ENCODE data around the gene SAMD3. TPM values are rescaled to one million over a fixed set of nuclear protein-coding genes. Genes with fewer than 3 reads are reported as not detected.
"Not testable (repeated sequence)": the region's sequence is repeated elsewhere in the genome, so short reads cannot be mapped to it uniquely, and the experiment has no call there.

The SAMD3 gene
- total and polyA plus RNA-seq, 2 experiments from 2014 or later: 0.32 to 0.73 TPM

DNA sequence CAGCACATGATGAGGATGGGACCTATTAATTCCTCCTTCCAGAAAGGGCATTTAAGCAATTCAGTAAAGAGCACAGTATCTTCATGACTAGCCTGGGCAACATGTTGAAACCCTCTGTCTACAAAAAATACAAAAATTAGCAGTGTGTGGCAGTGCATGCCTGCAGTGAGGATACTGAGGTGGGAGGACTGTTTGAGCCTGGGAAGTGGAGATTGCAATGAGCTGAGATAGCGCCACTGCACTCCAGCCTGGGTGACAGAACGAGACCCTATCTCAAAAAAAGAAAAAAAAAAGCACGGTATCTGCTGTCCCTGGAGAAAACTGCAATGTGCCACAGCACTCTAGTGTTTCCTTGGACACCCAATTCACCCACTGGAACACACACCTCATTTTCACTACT is 18.4 kb downstream of the SAMD3 start:
- Histone ChIP-seq H2AFZ (no peak overlapping the region), H3K4me2 (ENCODE audit: unreplicated experiment) (no peak overlapping the region), H3F3A (ENCODE audit: insufficient read depth) (no peaks in the 10 kb centered on the region), H3K36me3 (ENCODE audit: low read depth) (no peaks in the 10 kb centered on the region), H3K27ac (no peak overlapping the region), H3K79me2 (ENCODE audit: insufficient read depth) (no peaks in the 10 kb centered on the region), H3K27me3 (replicated peaks; ENCODE audit: insufficient read depth) (no peaks in the 10 kb centered on the region), H3K9me2 (ENCODE audit: insufficient read depth) (no peaks in the 10 kb centered on the region), H3K9me3 (ENCODE audit: low read depth) (no peaks in the 10 kb centered on the region), H3K9ac (no peak overlapping the region), H3K4me3 (no peak overlapping the region), H3K4me1 (ENCODE audit: insufficient read depth) (no peaks in the 10 kb centered on the region), H4K20me1 (ENCODE audit: insufficient read depth) (no peaks in the 10 kb centered on the region)
- in situ Hi-C loops (cut with MboI): no loop called here
- TF ChIP-seq EZH2 (IDR thresholded peaks at IDR 0.05; ENCODE audit: insufficient read depth, poor library complexity, severe bottlenecking) (no peak), EZH2phosphoT487 (IDR thresholded peaks at IDR 0.05; ENCODE audit: insufficient read depth, low read depth) (no peak)
- WGBS, 2 experiments (ENCODE audit: low coverage in 1 of 2, low lambda C conversion rate in 2 of 2, missing lambda C conversion rate in 2 of 2): 65 to 66% methylated on average over 3 of the region's 3 CpGs
- no peak for DNase-seq

DNA sequence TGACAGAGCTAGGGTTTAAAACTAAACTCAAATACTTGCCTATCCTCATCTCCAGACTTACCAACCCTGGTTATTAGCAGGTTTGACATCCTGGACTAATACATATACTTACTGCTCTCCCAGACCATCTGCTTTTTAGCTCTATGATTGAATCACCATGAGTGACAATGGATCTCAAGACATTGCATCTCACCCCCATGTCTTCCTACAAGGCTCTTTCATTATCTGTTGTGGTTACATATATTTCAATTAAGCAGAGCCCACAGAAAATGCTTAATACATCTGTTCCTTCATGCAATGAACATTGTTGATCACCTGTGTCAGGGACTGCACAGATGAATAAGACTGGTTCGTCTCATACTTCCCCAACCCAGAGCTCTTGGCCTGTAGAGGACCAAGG is 19.4 kb downstream of the SAMD3 start:
- no peaks in the 10 kb centered on the region for H3K9me3 ChIP-seq (ENCODE audit: low read depth)
- no peak for DNase-seq
- no peaks in the 10 kb centered on the region for H3F3A ChIP-seq (ENCODE audit: insufficient read depth)
- H3K4me2 ChIP-seq (ENCODE audit: unreplicated experiment): no peak overlapping the region
- H2AFZ ChIP-seq: no peak overlapping the region
- H3K79me2 ChIP-seq (ENCODE audit: insufficient read depth): no peaks in the 10 kb centered on the region
- H3K4me1 ChIP-seq (ENCODE audit: insufficient read depth): no peaks in the 10 kb centered on the region
- H3K9me2 ChIP-seq (ENCODE audit: insufficient read depth): no peaks in the 10 kb centered on the region
- no peak overlapping the region for H3K9ac ChIP-seq
- H3K27me3 ChIP-seq (replicated peaks; ENCODE audit: insufficient read depth): no peaks in the 10 kb centered on the region
- 84 to 94% methylated on average over 1 of the region's 1 CpG for WGBS, 2 experiments (ENCODE audit: low coverage in 1 of 2, low lambda C conversion rate in 2 of 2, missing lambda C conversion rate in 2 of 2)
- in situ Hi-C loops (cut with MboI): no loop called here
- H3K27ac ChIP-seq: no peak overlapping the region
- no peaks in the 10 kb centered on the region for H4K20me1 ChIP-seq (ENCODE audit: insufficient read depth)
- TF ChIP-seq EZH2phosphoT487 (IDR thresholded peaks at IDR 0.05; ENCODE audit: insufficient read depth, low read depth): no peak
- TF ChIP-seq EZH2 (IDR thresholded peaks at IDR 0.05; ENCODE audit: insufficient read depth, poor library complexity, severe bottlenecking): no peak
- no peaks in the 10 kb centered on the region for H3K36me3 ChIP-seq (ENCODE audit: low read depth)
- no peak overlapping the region for H3K4me3 ChIP-seq

DNA sequence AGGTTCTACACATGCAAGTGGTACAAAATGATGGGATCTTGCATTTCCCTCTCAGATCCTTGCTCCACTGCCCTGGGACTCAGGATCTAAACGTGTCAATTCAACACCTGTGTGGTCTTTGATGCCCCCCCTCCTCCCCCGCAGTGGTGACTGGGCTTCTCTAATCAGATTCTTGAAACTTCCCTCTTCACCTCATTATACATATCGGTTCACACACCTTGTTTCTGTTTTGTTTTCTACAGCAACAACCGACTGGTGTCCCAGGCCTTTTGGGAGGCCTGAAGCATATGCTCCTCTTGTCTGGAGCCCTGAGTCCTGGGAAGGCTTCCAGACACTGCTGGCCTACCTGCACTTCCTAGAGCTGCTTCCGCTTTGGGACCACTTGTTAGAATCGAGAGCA is 20.0 kb downstream of the SAMD3 start:
- H4K20me1 ChIP-seq (ENCODE audit: insufficient read depth): no peaks in the 10 kb centered on the region
- H3K4me2 ChIP-seq (ENCODE audit: unreplicated experiment): no peak overlapping the region
- H2AFZ ChIP-seq: no peak overlapping the region
- H3F3A ChIP-seq (ENCODE audit: insufficient read depth): no peaks in the 10 kb centered on the region
- H3K4me3 ChIP-seq: no peak overlapping the region
- WGBS, 2 experiments (ENCODE audit: low coverage in 1 of 2, low lambda C conversion rate in 2 of 2, missing lambda C conversion rate in 2 of 2): 56% methylated on average over 6 of the region's 6 CpGs
- H3K9me3 ChIP-seq (ENCODE audit: low read depth): no peaks in the 10 kb centered on the region
- no peak overlapping the region for H3K9ac ChIP-seq
- no peaks in the 10 kb centered on the region for H3K9me2 ChIP-seq (ENCODE audit: insufficient read depth)
- in situ Hi-C loops (cut with MboI): no loop called here
- no peaks in the 10 kb centered on the region for H3K36me3 ChIP-seq (ENCODE audit: low read depth)
- H3K4me1 ChIP-seq (ENCODE audit: insufficient read depth): no peaks in the 10 kb centered on the region
- DNase-seq: no peak
- TF ChIP-seq EZH2phosphoT487 (IDR thresholded peaks at IDR 0.05; ENCODE audit: insufficient read depth, low read depth): no peak
- no peak for TF ChIP-seq EZH2 (IDR thresholded peaks at IDR 0.05; ENCODE audit: insufficient read depth, poor library complexity, severe bottlenecking)
- no peaks in the 10 kb centered on the region for H3K79me2 ChIP-seq (ENCODE audit: insufficient read depth)
- no peaks in the 10 kb centered on the region for H3K27me3 ChIP-seq (replicated peaks; ENCODE audit: insufficient read depth)
- no peak overlapping the region for H3K27ac ChIP-seq

DNA sequence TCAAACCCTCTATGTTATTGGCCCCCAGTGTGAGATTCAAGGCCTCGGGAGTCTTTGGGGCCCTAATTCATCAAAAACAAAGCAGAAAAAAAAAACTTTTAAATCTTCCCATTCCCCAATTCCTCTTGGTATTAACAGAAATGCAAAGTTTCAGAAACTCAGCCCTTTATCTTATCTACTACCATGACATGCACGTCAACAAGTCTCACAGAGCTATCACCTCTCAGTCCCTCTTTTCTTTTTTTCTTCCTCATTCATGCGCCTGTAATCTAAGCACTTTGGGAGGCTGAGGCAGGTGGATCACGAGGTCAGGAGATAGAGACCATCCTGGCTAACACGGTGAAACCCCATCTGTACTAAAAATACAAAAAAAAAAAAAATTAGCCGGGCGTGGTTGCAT is 22.7 kb downstream of the SAMD3 start:
- Histone ChIP-seq H2AFZ (no peak overlapping the region), H3F3A (ENCODE audit: insufficient read depth) (no peaks in the 10 kb centered on the region), H3K4me3 (no peak overlapping the region), H3K79me2 (ENCODE audit: insufficient read depth) (no peaks in the 10 kb centered on the region), H3K27me3 (replicated peaks; ENCODE audit: insufficient read depth) (no peaks in the 10 kb centered on the region), H3K9me2 (ENCODE audit: insufficient read depth) (no peaks in the 10 kb centered on the region), H3K9ac (no peak overlapping the region), H3K9me3 (ENCODE audit: low read depth) (no peaks in the 10 kb centered on the region), H3K27ac (no peak overlapping the region), H3K4me2 (ENCODE audit: unreplicated experiment) (no peak overlapping the region), H3K4me1 (ENCODE audit: insufficient read depth) (no peaks in the 10 kb centered on the region), H3K36me3 (ENCODE audit: low read depth) (no peaks in the 10 kb centered on the region), H4K20me1 (ENCODE audit: insufficient read depth) (no peaks in the 10 kb centered on the region)
- in situ Hi-C loops (cut with MboI): no loop called here
- no peak for DNase-seq
- 79 to 81% methylated on average over 7 of the region's 7 CpGs for WGBS, 2 experiments (ENCODE audit: low coverage in 1 of 2, low lambda C conversion rate in 2 of 2, missing lambda C conversion rate in 2 of 2)
- TF ChIP-seq EZH2phosphoT487 (IDR thresholded peaks at IDR 0.05; ENCODE audit: insufficient read depth, low read depth) (no peak), EZH2 (IDR thresholded peaks at IDR 0.05; ENCODE audit: insufficient read depth, poor library complexity, severe bottlenecking) (no peak)

DNA sequence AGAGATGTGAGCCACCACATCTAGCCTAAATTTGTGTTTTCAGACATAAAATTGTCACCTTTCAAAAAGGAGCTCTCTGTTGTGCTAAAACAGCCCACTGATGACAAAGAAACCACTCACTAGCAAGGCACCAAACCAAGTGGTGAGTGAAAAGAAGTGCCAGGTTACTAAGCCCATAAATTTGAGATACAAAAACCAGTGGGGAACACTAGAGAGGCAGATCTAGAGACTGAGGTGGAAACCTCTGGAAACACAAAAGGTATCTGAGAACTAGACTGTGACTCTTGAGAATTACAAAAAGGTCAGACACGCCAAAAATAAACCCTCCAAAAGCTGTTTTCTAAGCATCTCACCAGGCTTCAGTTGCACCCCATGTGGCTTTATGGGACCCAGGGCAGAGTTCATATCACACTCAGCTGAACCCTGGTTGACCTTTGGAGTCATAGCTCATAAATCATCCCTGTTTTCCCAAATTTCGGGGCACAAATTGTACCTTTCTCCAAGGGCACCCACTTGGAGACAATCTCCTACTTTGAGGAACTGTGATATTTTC is 24.2 kb downstream of the SAMD3 start:
- no peaks in the 10 kb centered on the region for H3K9me3 ChIP-seq (ENCODE audit: low read depth)

DNA sequence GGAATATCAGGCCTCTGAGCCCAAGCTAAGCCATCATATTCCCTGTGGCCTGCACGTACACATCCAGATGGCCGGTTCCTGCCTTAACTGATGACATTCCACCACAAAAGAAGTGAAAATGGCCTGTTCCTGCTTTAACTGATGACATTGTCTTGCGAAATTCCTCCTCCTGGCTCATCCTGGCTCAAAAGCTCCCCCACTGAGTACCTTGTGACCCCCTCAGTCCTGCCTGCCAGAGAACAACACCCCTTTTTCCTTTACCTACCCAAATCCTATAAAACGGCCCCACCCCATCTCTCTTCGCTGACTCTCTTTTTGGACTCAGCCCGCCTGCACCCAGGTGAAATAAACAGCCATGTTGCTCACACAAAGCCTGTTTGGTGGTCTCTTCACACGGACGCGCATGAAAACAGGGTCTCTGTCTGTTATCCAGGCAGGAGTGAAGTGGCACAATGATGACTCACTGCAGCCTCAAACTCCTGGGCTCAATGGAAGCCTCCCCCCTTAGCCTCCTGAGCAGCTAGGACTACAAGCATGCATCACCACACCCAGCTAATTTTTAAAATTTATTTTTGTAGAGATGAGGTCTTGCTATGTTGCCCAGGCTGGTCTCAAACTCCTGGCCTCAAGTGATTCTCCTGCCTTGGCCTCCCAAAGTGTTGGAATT is 24.8 kb downstream of the SAMD3 start:
- not testable (repeated sequence) for H3F3A ChIP-seq (ENCODE audit: insufficient read depth)

More for the DNA sequence above, 24.2 kb downstream of the SAMD3 start:
- Histone ChIP-seq H4K20me1 (ENCODE audit: insufficient read depth) (no peaks in the 10 kb centered on the region), H3K27me3 (replicated peaks; ENCODE audit: insufficient read depth) (no peaks in the 10 kb centered on the region), H3K36me3 (ENCODE audit: low read depth) (no peaks in the 10 kb centered on the region), H3K4me2 (ENCODE audit: unreplicated experiment) (no peak overlapping the region), H3K9me2 (ENCODE audit: insufficient read depth) (no peaks in the 10 kb centered on the region), H3K9ac (no peak overlapping the region), H3K4me1 (ENCODE audit: insufficient read depth) (no peaks in the 10 kb centered on the region), H3F3A (ENCODE audit: insufficient read depth) (no peaks in the 10 kb centered on the region), H3K27ac (no peak overlapping the region), H2AFZ (no peak overlapping the region), H3K4me3 (no peak overlapping the region), H3K79me2 (ENCODE audit: insufficient read depth) (no peaks in the 10 kb centered on the region)
- no peak for DNase-seq
- 58 to 63% methylated on average over 2 of the region's 2 CpGs for WGBS, 2 experiments (ENCODE audit: low coverage in 1 of 2, low lambda C conversion rate in 2 of 2, missing lambda C conversion rate in 2 of 2)
- in situ Hi-C loops (cut with MboI): no loop called here
- TF ChIP-seq EZH2 (IDR thresholded peaks at IDR 0.05; ENCODE audit: insufficient read depth, poor library complexity, severe bottlenecking) (no peak), EZH2phosphoT487 (IDR thresholded peaks at IDR 0.05; ENCODE audit: insufficient read depth, low read depth) (no peak)

DNA sequence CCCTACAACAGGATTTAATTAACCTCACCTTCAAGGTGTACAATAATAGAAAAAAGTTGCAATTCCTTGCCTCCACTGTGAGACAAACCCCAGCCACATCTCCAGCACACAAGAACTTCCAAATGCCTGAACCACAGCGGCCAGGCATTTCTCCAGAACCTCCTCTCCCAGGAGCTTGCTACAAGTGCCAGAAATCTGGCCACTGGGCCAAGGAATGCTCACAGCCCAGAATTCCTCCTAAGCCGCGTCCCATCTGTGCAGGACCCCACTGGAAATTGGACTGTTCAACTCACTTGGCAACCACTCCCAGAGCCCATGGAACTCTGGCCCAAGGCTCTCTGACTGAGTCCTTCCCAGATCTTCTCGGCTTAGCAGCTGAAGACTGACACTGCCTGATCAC is 28.3 kb downstream of the SAMD3 start:
- WGBS, 2 experiments (ENCODE audit: low coverage in 1 of 2, low lambda C conversion rate in 2 of 2, missing lambda C conversion rate in 2 of 2): 45 to 53% methylated on average over 4 of the region's 4 CpGs
- H3K27me3 ChIP-seq (replicated peaks; ENCODE audit: insufficient read depth): not testable (repeated sequence)
- peak; percentile 4 for DNase-seq

More for the DNA sequence above, 24.8 kb downstream of the SAMD3 start:
- in situ Hi-C loops (cut with MboI); H3K27me3 ChIP-seq (replicated peaks; ENCODE audit: insufficient read depth); DNase-seq; H3K9ac ChIP-seq; H3K9me2 ChIP-seq (ENCODE audit: insufficient read depth); H4K20me1 ChIP-seq (ENCODE audit: insufficient read depth); H3K4me2 ChIP-seq (ENCODE audit: unreplicated experiment); H3K9me3 ChIP-seq (ENCODE audit: low read depth); H3K27ac ChIP-seq; H3K4me3 ChIP-seq; H3K79me2 ChIP-seq (ENCODE audit: insufficient read depth); H3K4me1 ChIP-seq (ENCODE audit: insufficient read depth); H2AFZ ChIP-seq; H3K36me3 ChIP-seq (ENCODE audit: low read depth): not testable (repeated sequence)
- whole genome bisulfite sequencing, 2 experiments (ENCODE audit: low coverage in 1 of 2, low lambda C conversion rate in 2 of 2, missing lambda C conversion rate in 2 of 2): 93 to 95% methylated on average over 9 of the region's 9 CpGs

More for the DNA sequence above, 28.3 kb downstream of the SAMD3 start:
- H3K9ac ChIP-seq; H3K9me2 ChIP-seq (ENCODE audit: insufficient read depth); H3K36me3 ChIP-seq (ENCODE audit: low read depth); in situ Hi-C loops (cut with MboI); H3K4me1 ChIP-seq (ENCODE audit: insufficient read depth); H3F3A ChIP-seq (ENCODE audit: insufficient read depth); H3K27ac ChIP-seq; H3K4me2 ChIP-seq (ENCODE audit: unreplicated experiment); H2AFZ ChIP-seq; H3K79me2 ChIP-seq (ENCODE audit: insufficient read depth); H3K9me3 ChIP-seq (ENCODE audit: low read depth); H3K4me3 ChIP-seq; H4K20me1 ChIP-seq (ENCODE audit: insufficient read depth): not testable (repeated sequence)

Data from GM23248 (cell line).